ENCODE data around the gene F10.

The F10 gene

DNA sequence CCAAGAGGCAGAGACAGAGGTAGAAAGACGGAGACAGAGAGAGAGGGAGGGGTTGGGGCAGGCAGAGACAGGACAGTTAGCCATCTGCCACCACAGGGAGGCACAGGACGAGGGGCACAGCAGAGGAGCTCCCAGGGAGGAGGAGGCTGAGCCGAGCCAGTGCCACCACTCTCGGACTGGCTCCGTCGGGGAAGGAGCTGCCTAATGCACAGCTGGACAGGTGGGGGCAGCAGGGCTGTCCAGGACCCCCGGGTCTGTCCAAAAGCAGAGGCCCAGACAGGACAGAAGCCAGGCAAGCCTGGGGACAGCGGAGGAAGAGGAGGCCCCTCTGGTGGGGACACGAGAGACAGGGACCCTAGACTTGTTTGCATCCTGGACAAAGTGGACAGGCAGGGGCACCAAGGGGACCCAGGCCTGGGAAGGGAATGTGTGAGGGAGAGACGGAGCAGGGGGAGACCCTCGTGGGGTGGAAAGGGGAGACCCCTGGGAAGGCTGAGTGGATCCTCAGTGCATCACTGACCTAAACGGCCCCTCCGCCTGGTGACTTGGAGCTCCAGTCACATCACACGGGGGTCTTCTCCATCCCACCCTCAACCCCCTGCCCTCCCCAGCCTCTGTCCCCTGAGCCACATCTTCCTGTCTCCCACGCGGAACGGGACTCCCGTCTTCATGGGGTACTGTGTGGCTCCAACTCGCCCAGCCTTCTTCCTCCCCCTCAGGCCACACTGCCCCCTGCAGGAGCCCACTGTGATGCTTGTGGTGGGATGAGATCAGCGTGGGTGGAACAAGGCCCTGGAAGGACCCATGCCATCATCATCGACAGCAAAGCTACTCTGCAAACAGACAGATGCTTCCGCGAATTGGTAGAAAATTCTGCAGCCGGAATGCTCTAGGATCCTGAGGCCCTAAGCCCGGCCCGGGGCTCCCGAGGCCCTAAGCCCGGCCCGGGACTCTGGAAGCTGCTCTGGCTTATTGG is 915 bp downstream of the F10 start:
- H3K4me3 ChIP-seq (ENCODE audit: low read depth, low read length): no peak overlapping the region
- no peak for DNase-seq (ENCODE audit: low read depth)
- TF ChIP-seq CTCF (IDR thresholded peaks at IDR 0.05; ENCODE audit: low read depth, low read length, missing control alignments): peak; percentile 36

DNA sequence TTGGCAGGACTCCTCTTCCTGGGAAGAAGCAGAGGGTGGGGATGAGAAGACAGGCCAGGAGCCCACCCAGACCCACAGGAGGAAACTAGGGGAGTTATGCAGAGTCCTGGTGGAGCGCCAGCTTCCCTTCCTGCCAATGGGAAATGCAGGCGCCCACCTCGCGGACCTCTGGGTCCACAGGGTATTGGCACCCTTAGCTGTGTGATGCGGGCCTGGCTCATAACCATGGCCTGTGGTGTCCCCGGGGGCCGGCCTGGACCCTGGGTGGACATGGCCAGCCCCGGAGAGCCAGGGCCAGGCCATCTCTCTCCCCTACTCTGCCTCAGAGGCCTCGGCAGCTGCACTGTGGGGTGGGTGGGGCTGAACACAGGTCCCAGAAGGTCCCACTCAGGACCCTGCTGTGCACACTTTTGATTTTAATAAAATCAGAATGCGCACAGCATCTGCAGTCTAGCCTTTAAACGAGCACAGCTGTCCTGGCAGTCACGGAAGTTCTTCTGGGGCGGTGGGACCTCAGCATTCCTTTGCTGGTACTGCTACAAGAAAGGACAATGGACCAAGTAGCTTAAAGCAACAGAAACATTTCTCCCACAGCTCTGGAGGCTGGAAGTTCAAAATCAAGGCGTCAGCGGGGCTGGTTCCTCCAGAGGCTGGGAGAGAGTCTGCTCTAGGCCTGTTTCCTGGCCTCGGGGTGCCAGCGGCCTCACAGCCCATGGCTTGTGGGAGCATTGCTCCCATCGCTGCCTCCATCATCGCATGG is 1.8 kb downstream of the F10 start:
- no peak for TF ChIP-seq CTCF (IDR thresholded peaks at IDR 0.05; ENCODE audit: low read depth, low read length, missing control alignments)
- H3K4me3 ChIP-seq (ENCODE audit: low read depth, low read length): no peak overlapping the region
- no peak for DNase-seq (ENCODE audit: low read depth)

DNA sequence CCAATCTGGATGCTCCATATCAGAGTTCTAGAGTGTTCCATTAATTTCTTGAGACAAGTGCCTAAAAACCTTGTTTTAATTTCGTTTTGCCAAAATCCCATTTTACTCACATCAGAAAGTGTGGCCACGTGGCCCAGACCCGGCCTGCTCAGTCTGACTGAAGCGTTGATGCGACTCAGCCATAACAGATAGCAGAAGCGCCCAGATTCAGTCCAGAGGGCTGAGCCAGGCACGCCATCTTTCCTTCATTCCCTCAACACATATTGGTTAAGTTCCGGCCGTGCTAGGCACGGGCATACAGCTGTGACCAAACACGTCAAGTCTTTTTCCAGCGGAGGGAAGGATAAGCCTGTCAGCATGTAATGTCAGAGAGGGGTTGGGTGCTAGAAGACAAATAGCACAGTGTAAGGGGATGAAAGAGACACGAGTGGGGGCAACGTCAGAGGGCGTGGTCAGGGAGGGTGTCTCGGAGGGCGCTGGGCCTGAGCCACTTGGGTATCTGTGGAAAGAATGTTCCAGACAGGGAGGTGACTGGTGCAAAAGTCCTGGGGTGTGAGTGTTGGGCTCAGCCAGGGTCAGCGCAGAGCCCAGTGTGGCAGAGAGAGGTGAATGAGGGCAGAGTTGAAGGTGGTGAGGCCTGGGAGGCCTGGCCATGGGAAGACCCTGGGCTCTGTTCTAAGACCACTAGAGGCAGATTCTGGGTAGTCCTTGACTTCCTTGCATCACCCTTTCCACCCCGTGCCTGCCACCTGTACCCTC is 3.1 kb downstream of the F10 start:
- no peak for DNase-seq (ENCODE audit: low read depth)
- no peak overlapping the region for H3K4me3 ChIP-seq (ENCODE audit: low read depth, low read length)
- TF ChIP-seq CTCF (IDR thresholded peaks at IDR 0.05; ENCODE audit: low read depth, low read length, missing control alignments): no peak

GRCh38 chr13:113126265-113127150 is 3.9 kb downstream of the F10 start:
- H3K4me3 ChIP-seq (ENCODE audit: low read depth, low read length): no peak overlapping the region
- no peak for TF ChIP-seq CTCF (IDR thresholded peaks at IDR 0.05; ENCODE audit: low read depth, low read length, missing control alignments)
- no peak for DNase-seq (ENCODE audit: low read depth)

DNA sequence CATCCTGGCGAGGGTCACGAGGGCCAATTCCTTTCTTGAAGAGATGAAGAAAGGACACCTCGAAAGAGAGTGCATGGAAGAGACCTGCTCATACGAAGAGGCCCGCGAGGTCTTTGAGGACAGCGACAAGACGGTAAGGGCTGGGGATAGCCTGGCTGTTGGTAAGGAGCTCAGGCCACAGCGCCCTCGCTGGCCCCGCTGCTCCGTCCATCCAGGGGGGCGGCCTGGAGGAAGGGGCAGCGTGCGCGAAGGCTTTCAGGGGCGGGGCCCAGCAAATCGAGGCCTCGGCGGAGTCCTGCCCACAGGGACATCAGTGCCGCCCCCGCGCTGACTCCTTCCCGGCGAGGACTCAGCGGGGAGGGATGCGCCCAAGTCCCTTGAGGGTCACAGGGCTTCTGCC is 6.9 kb downstream of the F10 start:
- TF ChIP-seq CTCF (IDR thresholded peaks at IDR 0.05; ENCODE audit: low read depth, low read length, missing control alignments): no peak
- H3K4me3 ChIP-seq (ENCODE audit: low read depth, low read length): no peak overlapping the region
- DNase-seq (ENCODE audit: low read depth): no peak

Measured in GM12864 (cell line).